Natural killer cell (primary cell): Measurements from ENCODE around the gene RERE. TPM values are rescaled to one million over a fixed set of nuclear protein-coding genes. Genes with fewer than 3 reads are reported as not detected.

Experiments used
- ATAC-seq, 3 donors: fragments of 150-1000 bp in 2 of 3; fragments of 200-7000 bp in 1 of 3; cut with Tn5 transposase; 1 replicate in 1 of 3; 2 replicates in 2 of 3; pipeline ENCODE4 v1.10.0; 2021; ENCODE audit warnings: mild to moderate bottlenecking in 2 of 3, moderate library complexity in 2 of 3
- DNase-seq, 2 donors: peaks; one replicate each; pipeline versions ENCODE4 v3.0.0 to v3.0.0-alpha.2; 2013 to 2021; ENCODE audit warnings: mixed read lengths in 1 of 2
- H3K27ac ChIP-seq: one replicate; pipeline ENCODE4 v1.5.1; 2013; ENCODE audit warnings: mild to moderate bottlenecking, low read length
- H3K27me3 ChIP-seq: one replicate; pipeline ENCODE4 v1.6.1; 2013; ENCODE audit warnings: low read length; ENCODE audit not compliant: control insufficient read depth, insufficient read depth
- H3K36me3 ChIP-seq: one replicate; pipeline ENCODE4 v1.6.1; 2013; ENCODE audit warnings: low read length; ENCODE audit not compliant: control insufficient read depth, insufficient read depth
- H3K4me1 ChIP-seq: one replicate; pipeline ENCODE4 v1.6.1; 2013; ENCODE audit warnings: low read length; ENCODE audit not compliant: control insufficient read depth, insufficient read depth
- H3K4me3 ChIP-seq: one replicate; pipeline ENCODE4 v1.5.1; 2013; ENCODE audit warnings: low read length
- H3K9me3 ChIP-seq: one replicate; pipeline ENCODE4 v1.6.1; 2013; ENCODE audit warnings: low read length; ENCODE audit not compliant: control insufficient read depth, insufficient read depth
- H3K27ac Mint-ChIP-seq, 2 donors: one replicate each; pipeline ENCODE4 v1.8.0; 2022; ENCODE audit warnings: mild to moderate bottlenecking in 2 of 2, mixed read lengths in 2 of 2, moderate library complexity in 1 of 2
- H3K27me3 Mint-ChIP-seq, 2 donors: one replicate each; pipeline ENCODE4 v1.8.0; 2022; ENCODE audit warnings: low read depth in 2 of 2, mixed read lengths in 2 of 2
- H3K36me3 Mint-ChIP-seq: one replicate; pipeline ENCODE4 v1.8.0; 2022; ENCODE audit warnings: mixed read lengths
- H3K4me1 Mint-ChIP-seq, 2 donors: one replicate each; pipeline ENCODE4 v1.8.0; 2022; ENCODE audit warnings: mixed read lengths in 2 of 2
- H3K4me3 Mint-ChIP-seq: one replicate; pipeline ENCODE4 v1.8.0; 2022; ENCODE audit warnings: mild to moderate bottlenecking, moderate library complexity, mixed read lengths
- H3K9me3 Mint-ChIP-seq, 2 donors: one replicate each; pipeline ENCODE4 v1.8.0; 2022; ENCODE audit warnings: mixed read lengths in 2 of 2
- CTCF ChIP-seq: fragments of 200-600 bp; IDR thresholded peaks from one replicate; pipeline ENCODE4 v1.8.0; 2022; ENCODE audit warnings: antibody characterized with exemption
- WGBS: methylation state at CpG from one replicate; pipeline ENCODE4 v1.1.7; 2013; ENCODE audit warnings: missing lambda C conversion rate; ENCODE audit not compliant: insufficient coverage; 5-methylcytosine and 5-hydroxymethylcytosine counted together
- intact Hi-C: fragments of 100-400 bp; cut with micrococcal nuclease; formaldehyde crosslinking; loops from one replicate; pipeline ENCODE4 v1.14.2; 2022
- total RNA-seq, 4 donors: library from RNA; stranded (reverse); fragments of 120-200 nt in 1 of 4; gene quantifications; one replicate each; pipeline versions ENCODE4 v1.2.3 to v1.2.4, GENCODE V29; 2013 to 2022

The RERE gene
- total RNA-seq, 3 donors from 2014 or later (not counting 1 experiment from before 2014, with no cell fraction given), result 67.7 to 76.0 (median 73.0) TPM

- H3K27ac Mint-ChIP-seq, result no peak overlapping the region
- H3K4me3 Mint-ChIP-seq, result no peak overlapping the region
- H3K36me3 Mint-ChIP-seq, result peaks cover 7% of the 10 kb centered on the region
- 99% methylated on average over 4 of the region's 4 CpGs for WGBS
- no peaks in the 10 kb centered on the region for H3K4me1 ChIP-seq
- no peaks in the 10 kb centered on the region for H3K36me3 ChIP-seq
- no peaks in the 10 kb centered on the region for H3K27me3 ChIP-seq
- peaks cover 4 to 16% of the 10 kb centered on the region in 2 donors for H3K4me1 Mint-ChIP-seq
- no peak overlapping the region for H3K27ac ChIP-seq
- no peak overlapping the region for H3K4me3 ChIP-seq
- H3K9me3 ChIP-seq, result peaks cover 5% of the 10 kb centered on the region
- intact Hi-C loops, result no loop called here
- no peak for TF ChIP-seq CTCF
- no peaks in the 10 kb centered on the region for H3K27me3 Mint-ChIP-seq
- ATAC-seq, result no peak
- H3K9me3 Mint-ChIP-seq, result peaks cover 3% of the 10 kb centered on the region in 2 donors
- DNase-seq, result no peak
Measured at GRCh38 chr1:8739377-8739776, 78.1 kb downstream of the RERE start.

- Histone ChIP-seq H3K27me3 (no peaks in the 10 kb centered on the region), H3K4me1 (no peaks in the 10 kb centered on the region), H3K27ac (no peak overlapping the region), H3K4me3 (no peak overlapping the region), H3K9me3 (peaks cover 5% of the 10 kb centered on the region), H3K36me3 (no peaks in the 10 kb centered on the region)
- peaks cover 3% of the 10 kb centered on the region in 2 donors for H3K9me3 Mint-ChIP-seq
- no peak for DNase-seq
- no peak for TF ChIP-seq CTCF
- H3K36me3 Mint-ChIP-seq, result peaks cover 7% of the 10 kb centered on the region
- H3K27me3 Mint-ChIP-seq, result no peaks in the 10 kb centered on the region
- peaks cover 4 to 16% of the 10 kb centered on the region in 2 donors for H3K4me1 Mint-ChIP-seq
- no peak overlapping the region for H3K4me3 Mint-ChIP-seq
- no peak overlapping the region for H3K27ac Mint-ChIP-seq
- intact Hi-C loops, result no loop called here
- no peak for ATAC-seq
Measured at GRCh38 chr1:8736927-8737326, 80.5 kb downstream of the RERE start.

GRCh38 chr1:8733484-8733883 is 84.0 kb downstream of the RERE start:
- H3K27me3 Mint-ChIP-seq, result no peaks in the 10 kb centered on the region
- Histone ChIP-seq H3K9me3 (peaks cover 2% of the 10 kb centered on the region), H3K27ac (no peak overlapping the region), H3K4me3 (no peak overlapping the region), H3K4me1 (no peaks in the 10 kb centered on the region), H3K27me3 (no peaks in the 10 kb centered on the region), H3K36me3 (no peaks in the 10 kb centered on the region)
- no peaks in the 10 kb centered on the region for H3K36me3 Mint-ChIP-seq
- peaks cover 0 to 4% of the 10 kb centered on the region in 2 donors for H3K9me3 Mint-ChIP-seq
- ATAC-seq (no peak), DNase-seq (no peak)
- no peak overlapping the region for H3K4me3 Mint-ChIP-seq
- no peak for TF ChIP-seq CTCF
- 100% methylated on average over 2 of the region's 2 CpGs for WGBS
- intact Hi-C loops, result no loop called here
- H3K4me1 Mint-ChIP-seq, result peaks cover 6 to 15% of the 10 kb centered on the region in 2 donors
- no peak overlapping the region for H3K27ac Mint-ChIP-seq

GRCh38 chr1:8731162-8731561 is 86.3 kb downstream of the RERE start:
- Mint-ChIP-seq H3K27ac (no peak overlapping the region), H3K9me3 (peaks cover 0 to 4% of the 10 kb centered on the region in 2 donors), H3K4me3 (no peak overlapping the region), H3K4me1 (peaks cover 13 to 24% of the 10 kb centered on the region in 2 donors), H3K27me3 (no peaks in the 10 kb centered on the region), H3K36me3 (no peaks in the 10 kb centered on the region)
- Histone ChIP-seq H3K27ac (no peak overlapping the region), H3K4me1 (peaks cover 3% of the 10 kb centered on the region), H3K9me3 (peaks cover 2% of the 10 kb centered on the region), H3K27me3 (no peaks in the 10 kb centered on the region), H3K4me3 (no peak overlapping the region), H3K36me3 (no peaks in the 10 kb centered on the region)
- DNase-seq (no peak), ATAC-seq (no peak)
- intact Hi-C loops, result no loop called here
- no CpG with 5 or more reads among the region's 4 CpGs for WGBS
- no peak for TF ChIP-seq CTCF
